ENCODE measurements around the gene AGXT. TPM values are rescaled to one million over a fixed set of nuclear protein-coding genes. Genes with fewer than 3 reads are reported as not detected.

Gene AGXT
- total RNA-seq, 1 donor from 2014 or later = not detected

DNA sequence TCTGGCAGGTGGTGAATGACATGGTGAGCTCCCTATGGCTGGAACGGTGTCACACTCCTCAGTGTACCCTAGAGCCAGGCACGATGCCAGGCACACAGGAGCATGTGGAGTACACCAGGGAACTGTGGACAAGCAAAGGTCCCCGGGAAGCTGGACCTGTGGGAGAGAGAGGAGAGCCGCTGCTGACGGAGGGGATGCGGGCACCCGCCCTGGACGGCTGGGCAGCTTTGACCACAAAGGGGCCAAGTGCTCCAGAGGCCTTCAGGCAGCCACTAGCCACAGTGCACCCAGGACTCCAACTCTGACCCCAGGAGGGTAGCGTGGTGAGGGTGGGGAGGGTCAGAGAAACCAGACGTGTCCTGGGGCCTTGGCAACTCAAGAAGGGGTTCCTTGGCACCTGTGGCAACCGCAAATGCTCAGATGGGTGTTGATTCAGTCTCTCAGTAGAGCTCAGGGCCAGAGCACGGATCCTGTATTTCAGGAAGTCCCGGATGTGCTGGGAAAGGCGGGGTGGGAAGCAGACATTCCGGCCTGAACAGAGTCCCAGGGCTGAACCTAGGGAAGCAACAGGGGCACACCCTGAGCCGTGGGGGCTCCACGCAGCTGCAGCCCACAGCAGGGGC is 29.6 kb downstream of the AGXT start:
- Mint-ChIP-seq H3K36me3 (ENCODE audit: low read depth, unreplicated experiment) (no peaks in the 10 kb centered on the region), H3K4me1 (ENCODE audit: unreplicated experiment) (peaks cover 6% of the 10 kb centered on the region), H3K9me3 (ENCODE audit: unreplicated experiment) (no peaks in the 10 kb centered on the region), H3K4me3 (ENCODE audit: unreplicated experiment) (no peak overlapping the region), H3K27ac (ENCODE audit: unreplicated experiment) (no peak overlapping the region), H3K27me3 (ENCODE audit: unreplicated experiment) (peaks cover 2% of the 10 kb centered on the region)
- DNase-seq (ENCODE audit: low spot score) = no peak
- TF ChIP-seq, protein P1, sequence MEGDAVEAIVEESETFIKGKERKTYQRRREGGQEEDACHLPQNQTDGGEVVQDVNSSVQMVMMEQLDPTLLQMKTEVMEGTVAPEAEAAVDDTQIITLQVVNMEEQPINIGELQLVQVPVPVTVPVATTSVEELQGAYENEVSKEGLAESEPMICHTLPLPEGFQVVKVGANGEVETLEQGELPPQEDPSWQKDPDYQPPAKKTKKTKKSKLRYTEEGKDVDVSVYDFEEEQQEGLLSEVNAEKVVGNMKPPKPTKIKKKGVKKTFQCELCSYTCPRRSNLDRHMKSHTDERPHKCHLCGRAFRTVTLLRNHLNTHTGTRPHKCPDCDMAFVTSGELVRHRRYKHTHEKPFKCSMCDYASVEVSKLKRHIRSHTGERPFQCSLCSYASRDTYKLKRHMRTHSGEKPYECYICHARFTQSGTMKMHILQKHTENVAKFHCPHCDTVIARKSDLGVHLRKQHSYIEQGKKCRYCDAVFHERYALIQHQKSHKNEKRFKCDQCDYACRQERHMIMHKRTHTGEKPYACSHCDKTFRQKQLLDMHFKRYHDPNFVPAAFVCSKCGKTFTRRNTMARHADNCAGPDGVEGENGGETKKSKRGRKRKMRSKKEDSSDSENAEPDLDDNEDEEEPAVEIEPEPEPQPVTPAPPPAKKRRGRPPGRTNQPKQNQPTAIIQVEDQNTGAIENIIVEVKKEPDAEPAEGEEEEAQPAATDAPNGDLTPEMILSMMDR (IDR thresholded peaks at IDR 0.05; ENCODE audit: unreplicated experiment) = no peak

DNA sequence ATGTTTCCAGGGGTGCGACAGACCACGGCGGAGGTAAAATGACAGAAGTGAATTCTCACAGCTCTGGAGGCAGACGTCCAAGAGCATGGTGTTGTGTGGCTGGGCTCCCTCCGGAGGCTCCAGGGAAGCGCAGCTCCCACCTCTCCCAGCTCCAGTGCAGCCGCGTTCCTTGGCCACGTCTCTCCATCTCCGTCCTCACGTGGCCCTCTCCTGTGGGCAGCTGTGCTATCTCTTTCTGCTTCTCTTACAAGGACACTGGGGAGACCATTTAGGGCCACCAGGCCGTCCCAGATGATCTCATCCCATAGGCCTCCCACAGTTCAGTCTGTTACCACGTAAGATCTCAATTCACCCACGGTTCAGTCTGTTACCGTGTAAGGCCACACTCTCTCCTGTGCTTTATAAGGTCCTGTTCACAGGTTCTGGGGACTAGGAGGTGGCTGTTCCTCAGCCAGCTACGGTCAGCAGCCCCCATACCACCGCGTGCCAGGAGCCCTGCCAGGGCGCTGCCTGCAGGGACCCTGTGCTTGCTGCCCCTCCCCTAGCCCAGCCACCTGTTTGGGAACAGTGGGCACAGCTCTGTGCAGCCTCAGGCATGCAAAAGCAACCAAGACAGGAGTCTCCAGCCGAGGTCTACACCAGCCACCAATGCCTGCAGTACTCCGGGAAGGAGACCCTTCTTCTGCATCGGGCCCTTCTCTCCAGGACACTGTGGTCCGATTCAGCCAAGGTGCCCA is 30.3 kb downstream of the AGXT start:
- H3K4me1 Mint-ChIP-seq (ENCODE audit: unreplicated experiment) = peaks cover 6% of the 10 kb centered on the region
- TF ChIP-seq, protein P1 (IDR thresholded peaks at IDR 0.05; ENCODE audit: unreplicated experiment) = no peak
- H3K36me3 Mint-ChIP-seq (ENCODE audit: low read depth, unreplicated experiment) = no peaks in the 10 kb centered on the region
- H3K27ac Mint-ChIP-seq (ENCODE audit: unreplicated experiment) = no peak overlapping the region
- DNase-seq (ENCODE audit: low spot score) = no peak
- H3K4me3 Mint-ChIP-seq (ENCODE audit: unreplicated experiment) = no peak overlapping the region
- peaks cover 4% of the 10 kb centered on the region for H3K27me3 Mint-ChIP-seq (ENCODE audit: unreplicated experiment)
- H3K9me3 Mint-ChIP-seq (ENCODE audit: unreplicated experiment) = no peaks in the 10 kb centered on the region

DNA sequence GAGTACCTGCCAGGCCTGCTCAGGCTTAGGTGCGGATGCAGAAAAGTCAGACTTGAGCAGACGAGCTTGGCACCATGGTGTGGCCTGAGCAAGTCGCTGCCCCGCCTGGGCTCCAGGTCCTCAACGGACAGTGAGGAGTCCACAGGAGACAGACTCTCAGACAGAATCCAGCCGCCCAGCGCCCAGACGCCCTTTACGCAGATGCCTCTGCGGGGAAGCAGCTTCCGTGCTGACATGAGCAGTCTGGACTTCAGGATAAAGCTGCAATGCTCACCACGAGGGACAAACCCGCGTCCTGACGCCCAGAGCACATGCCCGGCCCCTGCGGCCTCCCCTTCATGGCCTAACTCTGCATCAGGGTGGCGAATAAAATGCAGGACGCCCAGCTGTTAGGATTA is 30.8 kb downstream of the AGXT start:
- no peak for DNase-seq (ENCODE audit: low spot score)
- Mint-ChIP-seq H3K36me3 (ENCODE audit: low read depth, unreplicated experiment) (no peaks in the 10 kb centered on the region), H3K4me3 (ENCODE audit: unreplicated experiment) (no peak overlapping the region), H3K4me1 (ENCODE audit: unreplicated experiment) (peaks cover 6% of the 10 kb centered on the region), H3K27ac (ENCODE audit: unreplicated experiment) (no peak overlapping the region), H3K27me3 (ENCODE audit: unreplicated experiment) (peaks cover 4% of the 10 kb centered on the region), H3K9me3 (ENCODE audit: unreplicated experiment) (no peaks in the 10 kb centered on the region)
- TF ChIP-seq, protein P1 (IDR thresholded peaks at IDR 0.05; ENCODE audit: unreplicated experiment) = no peak

DNA sequence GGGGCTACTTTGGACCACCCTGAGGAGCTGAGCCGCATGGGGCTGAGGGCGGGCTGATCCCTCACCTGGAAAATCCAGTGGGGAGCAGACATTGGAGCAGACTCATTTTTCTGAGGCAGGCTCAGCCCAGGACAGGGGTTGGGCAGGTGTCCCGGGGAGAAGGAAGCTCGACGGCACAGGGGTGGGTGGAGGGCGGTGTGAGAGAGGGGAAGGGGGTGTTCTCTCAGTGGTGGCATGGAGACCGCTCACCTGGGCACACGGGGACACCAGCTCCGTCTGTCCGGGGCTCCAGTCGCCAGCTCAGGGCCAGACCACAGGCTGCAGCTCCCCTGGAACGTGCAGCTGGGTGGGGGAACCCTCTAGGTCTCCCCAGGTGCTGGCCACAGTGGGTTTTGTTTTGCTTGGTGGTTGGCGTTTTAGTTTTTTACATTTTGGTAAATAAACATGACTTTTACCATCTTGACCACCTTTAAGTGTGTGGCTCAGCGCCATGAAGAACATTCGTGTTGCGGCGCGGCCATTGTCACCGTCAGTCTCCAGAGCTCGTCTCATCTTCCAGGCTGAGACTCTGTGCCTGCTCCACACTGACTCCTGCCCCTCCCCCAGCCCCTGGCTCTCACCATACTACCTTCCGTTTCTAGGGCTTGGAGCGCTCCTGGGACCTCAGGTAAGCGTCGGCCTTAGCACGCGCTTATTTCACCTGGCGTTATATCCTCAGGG is 31.7 kb downstream of the AGXT start:
- Mint-ChIP-seq H3K27me3 (ENCODE audit: unreplicated experiment) (peaks cover 4% of the 10 kb centered on the region), H3K9me3 (ENCODE audit: unreplicated experiment) (no peaks in the 10 kb centered on the region), H3K4me3 (ENCODE audit: unreplicated experiment) (no peak overlapping the region), H3K36me3 (ENCODE audit: low read depth, unreplicated experiment) (no peaks in the 10 kb centered on the region), H3K4me1 (ENCODE audit: unreplicated experiment) (peaks cover 6% of the 10 kb centered on the region), H3K27ac (ENCODE audit: unreplicated experiment) (peak overlapping the region; percentile 52)
- DNase-seq (ENCODE audit: low spot score) = no peak
- TF ChIP-seq, protein P1 (IDR thresholded peaks at IDR 0.05; ENCODE audit: unreplicated experiment) = no peak
